Kidney epithelial cell (primary cell): ENCODE results near the gene CALML4. TPM values are rescaled to one million over a fixed set of nuclear protein-coding genes. Genes with fewer than 3 reads are reported as not detected.

ENCODE experiments used
- DNase-seq: peaks from one replicate; pipeline ENCODE4 v3.0.0-alpha.2; 2010; ENCODE audit warnings: low read depth
- H3K27me3 ChIP-seq: 2 replicates; pipeline ENCODE4 v1.6.0; 2011; ENCODE audit warnings: low read length; ENCODE audit not compliant: control insufficient read depth, insufficient read depth
- H3K36me3 ChIP-seq: 2 replicates; pipeline ENCODE4 v1.5.1; 2011; ENCODE audit warnings: low read length; ENCODE audit not compliant: control insufficient read depth, insufficient read depth
- H3K4me3 ChIP-seq: 2 replicates; pipeline ENCODE4 v1.5.1; 2011; ENCODE audit warnings: low read depth, mild to moderate bottlenecking, control low read depth, low read length
- CTCF ChIP-seq: IDR thresholded peaks from 2 replicates; pipeline ENCODE4 v1.5.1; 2011; ENCODE audit warnings: mild to moderate bottlenecking, moderate library complexity, low read length, control low read depth, inconsistent platforms; ENCODE audit not compliant: insufficient read depth, poor library complexity, severe bottlenecking
- total RNA-seq: library from RNA; depleted of rRNA; stranded (reverse); fragments of >200 nt; gene quantifications from 2 replicates; pipeline ENCODE4 v1.2.3, GENCODE V29; 2015

Gene CALML4, protein sequence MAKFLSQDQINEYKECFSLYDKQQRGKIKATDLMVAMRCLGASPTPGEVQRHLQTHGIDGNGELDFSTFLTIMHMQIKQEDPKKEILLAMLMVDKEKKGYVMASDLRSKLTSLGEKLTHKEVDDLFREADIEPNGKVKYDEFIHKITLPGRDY
- 2.4 and 5.3 TPM in 2 replicates for total RNA-seq

- DNase-seq: no peak
- Histone ChIP-seq H3K4me3 (no peak within 1 kb of the TSS), H3K36me3 (peaks cover 1% of the 10 kb centered on the region), H3K27me3 (no peaks in the 10 kb centered on the region)
- TF ChIP-seq CTCF: no peak
Observed at GRCh38 chr15:68204776-68205557, at the start of gene CALML4. CALML4 (minus strand) TSS chr15:68205332; CDS start chr15:68205247, 85 bp downstream.

GRCh38 chr15:68252925-68253534 is 47.9 kb upstream of the CALML4 start:
- no peak for DNase-seq
- peak; percentile 80 for TF ChIP-seq CTCF
- no peaks in the 10 kb centered on the region for H3K36me3 ChIP-seq
- H3K4me3 ChIP-seq: no peak overlapping the region
- H3K27me3 ChIP-seq: no peaks in the 10 kb centered on the region

DNA sequence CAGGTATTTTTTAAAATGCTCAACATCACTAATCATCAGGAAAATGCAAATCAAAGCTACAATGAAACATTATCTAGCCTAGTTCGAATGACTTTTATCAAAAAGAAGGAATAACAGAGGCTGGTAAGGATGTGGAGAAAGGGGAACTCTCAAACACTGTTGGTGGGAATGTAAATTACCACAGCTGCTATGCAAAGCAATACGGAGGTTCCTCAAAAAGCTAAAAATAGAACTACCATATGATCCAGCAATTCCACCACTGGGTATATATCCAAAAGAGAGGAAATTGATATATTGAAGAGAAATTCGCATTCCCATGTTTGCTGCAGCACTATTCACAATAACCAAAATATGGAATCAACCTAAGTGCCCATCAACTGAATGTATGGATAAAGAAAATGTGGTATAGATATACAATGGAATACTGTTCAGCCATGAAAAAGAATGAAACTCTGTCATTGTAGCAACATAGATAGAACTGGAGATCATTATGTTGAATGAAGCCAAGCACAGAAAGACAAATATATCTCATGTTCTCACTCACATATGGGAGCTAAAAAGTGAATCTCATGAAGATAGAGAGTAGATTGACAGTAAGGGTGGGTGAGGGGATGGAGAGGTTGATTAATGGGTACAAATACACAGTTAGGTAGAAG is 44.1 kb upstream of the CALML4 start:
- Histone ChIP-seq H3K4me3 (no peak overlapping the region), H3K36me3 (no peaks in the 10 kb centered on the region), H3K27me3 (no peaks in the 10 kb centered on the region)
- TF ChIP-seq CTCF: no peak
- no peak for DNase-seq

GRCh38 chr15:68244235-68244634 is 39.1 kb upstream of the CALML4 start:
- no peak for DNase-seq
- no peak overlapping the region for H3K4me3 ChIP-seq
- H3K36me3 ChIP-seq: no peaks in the 10 kb centered on the region
- TF ChIP-seq CTCF: no peak
- no peaks in the 10 kb centered on the region for H3K27me3 ChIP-seq

- no peak overlapping the region for H3K4me3 ChIP-seq
- no peaks in the 10 kb centered on the region for H3K27me3 ChIP-seq
- DNase-seq: no peak
- TF ChIP-seq CTCF: no peak
- H3K36me3 ChIP-seq: no peaks in the 10 kb centered on the region
Observed at GRCh38 chr15:68241088-68241935, 36.2 kb upstream of the CALML4 start.
